PC-9 (cell line): Measurements from ENCODE around the gene STX17.

Experiments used
- CTCF ChIP-seq: fragments of 200-600 bp; sonication (generic); conservative IDR thresholded peaks from 2 replicates; pipeline ENCODE4 v1.6.1; 2017; ENCODE audit warnings: mixed run types, antibody characterized with exemption, mild to moderate bottlenecking, moderate library complexity
- EZH2 ChIP-seq: fragments of 200-600 bp; sonication (generic); IDR thresholded peaks from 2 replicates; pipeline ENCODE4 v1.8.0; 2017; ENCODE audit warnings: antibody characterized with exemption, low read depth

GRCh38 chr9:99998866-99999265, 92.4 kb downstream of the STX17 start:
- no peak for TF ChIP-seq CTCF
- TF ChIP-seq EZH2: no peak
